Ectodermal cell (in vitro differentiated cells): ENCODE results near the gene STAMBP.
"Not testable (repeated sequence)": the region's sequence is repeated elsewhere in the genome, so short reads cannot be mapped to it uniquely, and the experiment has no call there.

Experiments used
- H3K27ac ChIP-seq: 2 replicates; pipeline ENCODE4 v1.7.0; 2013; ENCODE audit warnings: mild to moderate bottlenecking, low read depth, low read length; ENCODE audit not compliant: insufficient read depth, poor library complexity, severe bottlenecking
- H3K27me3 ChIP-seq: 2 replicates; pipeline ENCODE4 v1.7.0; 2013; ENCODE audit warnings: mild to moderate bottlenecking, low read length; ENCODE audit not compliant: insufficient read depth, control insufficient read depth, poor library complexity, severe bottlenecking
- H3K36me3 ChIP-seq: one replicate; pipeline ENCODE4 v1.7.0; 2013; ENCODE audit warnings: low read length; ENCODE audit not compliant: control insufficient read depth, insufficient read depth
- H3K4me1 ChIP-seq: one replicate; pipeline ENCODE4 v1.7.0; 2013; ENCODE audit warnings: low read length; ENCODE audit not compliant: control insufficient read depth, insufficient read depth
- H3K4me3 ChIP-seq: 2 replicates; pipeline ENCODE4 v1.7.0; 2013; ENCODE audit warnings: low read depth, low read length, control low read depth; ENCODE audit not compliant: insufficient read depth
- H3K9me3 ChIP-seq: 2 replicates; pipeline ENCODE4 v1.7.0; 2013; ENCODE audit warnings: mild to moderate bottlenecking, low read length, moderate library complexity; ENCODE audit not compliant: control insufficient read depth
- WGBS, 2 experiments: methylation state at CpG; one replicate each; pipeline ENCODE4 v1.1.7; 2013; ENCODE audit warnings: missing lambda C conversion rate in 2 of 2; 5-methylcytosine and 5-hydroxymethylcytosine counted together

The STAMBP gene

GRCh38 chr2:73886357-73886756 lies 57.6 kb downstream of the STAMBP start:
- no peaks in the 10 kb centered on the region for H3K4me1 ChIP-seq
- no peaks in the 10 kb centered on the region for H3K9me3 ChIP-seq
- no peaks in the 10 kb centered on the region for H3K36me3 ChIP-seq
- H3K27me3 ChIP-seq = no peaks in the 10 kb centered on the region
- H3K27ac ChIP-seq = no peak overlapping the region
- H3K4me3 ChIP-seq = no peak overlapping the region
- 85 to 93% methylated on average over 4 of the region's 4 CpGs for WGBS, 2 experiments

GRCh38 chr2:73887596-73888353 lies 59.0 kb downstream of the STAMBP start:
- 85 to 86% methylated on average over 10 to 11 of the region's 11 CpGs for WGBS, 2 experiments
- not testable (repeated sequence) for H3K36me3 ChIP-seq, H3K27me3 ChIP-seq, H3K4me3 ChIP-seq, H3K27ac ChIP-seq, H3K9me3 ChIP-seq, H3K4me1 ChIP-seq

- no peaks in the 10 kb centered on the region for H3K36me3 ChIP-seq
- WGBS, 2 experiments = 86 to 92% methylated on average over 1 of the region's 2 CpGs
- no peak overlapping the region for H3K4me3 ChIP-seq
- H3K4me1 ChIP-seq = no peaks in the 10 kb centered on the region
- no peaks in the 10 kb centered on the region for H3K9me3 ChIP-seq
- H3K27me3 ChIP-seq = no peaks in the 10 kb centered on the region
- no peak overlapping the region for H3K27ac ChIP-seq
These were observed 59.6 kb downstream of the STAMBP start for GRCh38 chr2:73888388-73888787.

GRCh38 chr2:73889206-73889605 lies 60.4 kb downstream of the STAMBP start:
- no peaks in the 10 kb centered on the region for H3K9me3 ChIP-seq
- WGBS, 2 experiments = 97 to 100% methylated on average over 2 to 3 of the region's 5 CpGs
- H3K27me3 ChIP-seq = no peaks in the 10 kb centered on the region
- no peak overlapping the region for H3K27ac ChIP-seq
- H3K36me3 ChIP-seq = no peaks in the 10 kb centered on the region
- no peaks in the 10 kb centered on the region for H3K4me1 ChIP-seq
- H3K4me3 ChIP-seq = no peak overlapping the region

GRCh38 chr2:73890301-73891092 lies 61.7 kb downstream of the STAMBP start:
- Histone ChIP-seq H3K4me3 (no peak overlapping the region), H3K4me1 (no peaks in the 10 kb centered on the region)
- 83 to 86% methylated on average over 9 of the region's 9 CpGs for WGBS, 2 experiments

GRCh38 chr2:73891276-73891901 lies 62.6 kb downstream of the STAMBP start:
- Histone ChIP-seq H3K9me3 (no peaks in the 10 kb centered on the region), H3K36me3 (no peaks in the 10 kb centered on the region), H3K27ac (no peak overlapping the region), H3K4me1 (peaks cover 2% of the 10 kb centered on the region), H3K4me3 (no peak overlapping the region), H3K27me3 (no peaks in the 10 kb centered on the region)
- WGBS, 2 experiments = 90 to 94% methylated on average over 5 of the region's 5 CpGs

More at GRCh38 chr2:73890301-73891092, 61.7 kb downstream of the STAMBP start:
- Histone ChIP-seq H3K9me3 (no peaks in the 10 kb centered on the region), H3K36me3 (no peaks in the 10 kb centered on the region), H3K27ac (no peak overlapping the region), H3K27me3 (no peaks in the 10 kb centered on the region)

- 78 to 81% methylated on average over 15 of the region's 15 CpGs for WGBS, 2 experiments
- Histone ChIP-seq H3K9me3 (no peaks in the 10 kb centered on the region), H3K27me3 (no peaks in the 10 kb centered on the region), H3K36me3 (no peaks in the 10 kb centered on the region), H3K27ac (no peak within 1 kb of the TSS), H3K4me1 (peaks cover 4% of the 10 kb centered on the region), H3K4me3 (no peak within 1 kb of the TSS)
These were observed 64.0 kb downstream of the STAMBP start, which contains the start of gene ACTG2 for GRCh38 chr2:73892631-73893329. Gene ACTG2 (plus strand): TSS chr2:73893008. CDS start chr2:73901312, 8,304 bp downstream.

GRCh38 chr2:73893764-73894474 lies 65.2 kb downstream of the STAMBP start:
- H3K4me3 ChIP-seq = no peak overlapping the region
- H3K36me3 ChIP-seq = no peaks in the 10 kb centered on the region
- H3K27ac ChIP-seq = no peak overlapping the region
- H3K9me3 ChIP-seq = no peaks in the 10 kb centered on the region
- peaks cover 4% of the 10 kb centered on the region for H3K4me1 ChIP-seq
- H3K27me3 ChIP-seq = no peaks in the 10 kb centered on the region
- WGBS, 2 experiments = 93 to 97% methylated on average over 9 of the region's 9 CpGs

- Histone ChIP-seq H3K9me3 (no peaks in the 10 kb centered on the region), H3K4me3 (no peak overlapping the region), H3K27ac (no peak overlapping the region), H3K27me3 (no peaks in the 10 kb centered on the region), H3K36me3 (no peaks in the 10 kb centered on the region), H3K4me1 (peaks cover 4% of the 10 kb centered on the region)
- 92 to 96% methylated on average over 2 of the region's 2 CpGs for WGBS, 2 experiments
These were observed 65.7 kb downstream of the STAMBP start for GRCh38 chr2:73894475-73894850.
